Measurements from ENCODE around the gene RMDN2.

DNA sequence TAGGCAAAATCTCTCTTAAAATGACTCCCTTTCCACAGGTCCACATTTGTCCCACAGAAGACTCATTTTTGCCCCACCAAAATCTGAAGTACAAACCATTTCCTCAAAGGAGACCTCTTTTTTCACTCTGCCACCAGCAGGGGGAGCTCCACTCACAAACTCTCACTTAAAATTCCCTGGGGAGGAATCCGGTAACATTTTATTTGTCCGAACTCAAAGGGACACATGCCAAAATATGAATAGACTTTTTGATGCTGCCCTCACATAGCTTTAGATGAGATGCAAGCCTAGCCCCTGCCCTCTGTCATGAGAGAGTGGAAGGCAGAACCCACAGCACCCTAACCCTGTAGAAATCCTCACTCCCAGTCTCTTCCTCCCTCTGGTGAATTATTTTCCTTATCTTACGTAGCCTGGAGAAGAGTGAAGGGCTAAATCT is 57.1 kb downstream of the RMDN2 start:
- no peak for TF ChIP-seq POLR2A (IDR thresholded peaks at IDR 0.05; ENCODE audit: low read length)
- no peak for TF ChIP-seq GATA1 (IDR thresholded peaks at IDR 0.05; ENCODE audit: low read depth, low read length)
